H9 (cell line): ENCODE measurements around the gene ATXN7L3. TPM values are rescaled to one million over a fixed set of nuclear protein-coding genes. Genes with fewer than 3 reads are reported as not detected.

Source experiments
- DNase-seq: peaks from one replicate; pipeline ENCODE4 v3.0.0-alpha.2; 2017
- H2AFZ ChIP-seq: one replicate; pipeline ENCODE4 v1.6.1; 2013; ENCODE audit warnings: mild to moderate bottlenecking, low read length, control low read depth, moderate library complexity
- H2AK5ac ChIP-seq: 2 replicates; pipeline ENCODE4 v1.6.1; 2013; ENCODE audit warnings: low read length, control low read depth, mixed read lengths; ENCODE audit not compliant: insufficient read length
- H2BK120ac ChIP-seq: one replicate; pipeline ENCODE4 v1.6.1; 2013; ENCODE audit warnings: low read depth, mild to moderate bottlenecking, low read length, control low read depth, inconsistent platforms; ENCODE audit not compliant: poor library complexity, severe bottlenecking
- H2BK12ac ChIP-seq: 2 replicates; pipeline ENCODE4 v1.6.1; 2013; ENCODE audit warnings: low read length, control low read depth, mixed read lengths, low read depth; ENCODE audit not compliant: insufficient read length
- H2BK15ac ChIP-seq: 2 replicates; pipeline ENCODE4 v1.6.1; 2013; ENCODE audit warnings: low read depth, low read length, control low read depth
- H2BK20ac ChIP-seq: one replicate; pipeline ENCODE4 v1.6.1; 2013; ENCODE audit warnings: low read depth, mild to moderate bottlenecking, low read length, control low read depth, inconsistent platforms; ENCODE audit not compliant: poor library complexity, severe bottlenecking
- H2BK5ac ChIP-seq: 2 replicates; pipeline ENCODE4 v1.6.1; 2013; ENCODE audit warnings: low read length, control low read depth, mixed read lengths; ENCODE audit not compliant: insufficient read length
- H3K14ac ChIP-seq: 2 replicates; pipeline ENCODE4 v1.6.1; 2013; ENCODE audit warnings: low read length, control low read depth; ENCODE audit not compliant: insufficient read depth
- H3K18ac ChIP-seq: 2 replicates; pipeline ENCODE4 v1.6.1; 2013; ENCODE audit warnings: low read depth, mild to moderate bottlenecking, mixed read lengths, low read length, control low read depth; ENCODE audit not compliant: insufficient read length
- H3K23ac ChIP-seq: 2 replicates; pipeline ENCODE4 v1.6.1; 2013; ENCODE audit warnings: low read length, control low read depth, mixed read lengths, low read depth; ENCODE audit not compliant: insufficient read length
- H3K23me2 ChIP-seq: 2 replicates; pipeline ENCODE4 v1.6.1; 2013; ENCODE audit warnings: low read depth, mild to moderate bottlenecking, mixed read lengths, low read length, control low read depth; ENCODE audit not compliant: insufficient read length, poor library complexity, severe bottlenecking
- H3K27ac ChIP-seq: 2 replicates; pipeline ENCODE4 v1.5.1; 2013; ENCODE audit warnings: low read length, control low read depth, mixed read lengths, low read depth; ENCODE audit not compliant: insufficient read length
- H3K27me3 ChIP-seq: 2 replicates; pipeline ENCODE4 v1.6.1; 2013; ENCODE audit warnings: low read length, control low read depth, inconsistent platforms; ENCODE audit not compliant: insufficient read depth
- H3K4ac ChIP-seq: 2 replicates; pipeline ENCODE4 v1.6.1; 2013; ENCODE audit warnings: low read depth, mild to moderate bottlenecking, control low read depth, inconsistent platforms, low read length, moderate library complexity
- H3K4me1 ChIP-seq: 2 replicates; pipeline ENCODE4 v1.6.1; 2013; ENCODE audit warnings: low read length, control low read depth, inconsistent platforms; ENCODE audit not compliant: insufficient read depth
- H3K4me2 ChIP-seq: 2 replicates; pipeline ENCODE4 v1.6.1; 2013; ENCODE audit warnings: low read length, control low read depth, mixed read lengths; ENCODE audit not compliant: insufficient read length, insufficient read depth
- H3K56ac ChIP-seq: 2 replicates; pipeline ENCODE4 v1.6.1; 2013; ENCODE audit warnings: low read depth, mild to moderate bottlenecking, mixed read lengths, low read length, control low read depth; ENCODE audit not compliant: insufficient read length
- H3K79me1 ChIP-seq: 2 replicates; pipeline ENCODE4 v1.6.1; 2013; ENCODE audit warnings: low read depth, mild to moderate bottlenecking, moderate library complexity, low read length, control low read depth, inconsistent platforms; ENCODE audit not compliant: insufficient read depth, poor library complexity, severe bottlenecking
- H3K79me2 ChIP-seq: 2 replicates; pipeline ENCODE4 v1.6.1; 2013; ENCODE audit warnings: low read length, control low read depth, inconsistent platforms; ENCODE audit not compliant: insufficient read depth
- H3K9ac ChIP-seq: 2 replicates; pipeline ENCODE4 v1.6.1; 2013; ENCODE audit warnings: low read length, control low read depth, mixed read lengths; ENCODE audit not compliant: insufficient read length; ENCODE audit errors: extremely low read depth
- H3K9me3 ChIP-seq: one replicate; pipeline ENCODE4 v1.6.1; 2013; ENCODE audit warnings: low read depth, low read length, inconsistent platforms; ENCODE audit not compliant: control insufficient read depth
- H3T11ph ChIP-seq: one replicate; pipeline ENCODE4 v1.6.1; 2013; ENCODE audit warnings: mild to moderate bottlenecking, low read length, control low read depth, inconsistent platforms
- H4K20me1 ChIP-seq: one replicate; pipeline ENCODE4 v1.6.1; 2013; ENCODE audit not compliant: control insufficient read depth, insufficient read length, insufficient read depth
- H4K5ac ChIP-seq: 2 replicates; pipeline ENCODE4 v1.6.1; 2013; ENCODE audit warnings: low read depth, mild to moderate bottlenecking, mixed read lengths, low read length, control low read depth; ENCODE audit not compliant: insufficient read length
- H4K8ac ChIP-seq: replicated peaks from 2 replicates; pipeline ENCODE4 v1.6.1; 2013; ENCODE audit warnings: low read length, control low read depth, mixed read lengths, low read depth; ENCODE audit not compliant: insufficient read length
- H4K91ac ChIP-seq: 2 replicates; pipeline ENCODE4 v1.6.1; 2013; ENCODE audit warnings: low read depth, mild to moderate bottlenecking, moderate library complexity, mixed read lengths, low read length, control low read depth; ENCODE audit not compliant: insufficient read length
- H3K27ac Mint-ChIP-seq, 3 experiments: 2 replicates in 2 of 3; 3 replicates in 1 of 3; pipeline ENCODE4 v1.8.0; 2020 to 2021; ENCODE audit warnings: mixed read lengths in 3 of 3, mild to moderate bottlenecking in 1 of 3, moderate library complexity in 1 of 3
- H3K27me3 Mint-ChIP-seq: 2 replicates; pipeline ENCODE4 v1.8.0; 2021; ENCODE audit warnings: low read depth, mild to moderate bottlenecking, moderate library complexity, mixed read lengths
- H3K36me3 Mint-ChIP-seq, 3 experiments: 2 replicates in 2 of 3; 3 replicates in 1 of 3; pipeline ENCODE4 v1.8.0; 2020 to 2021; ENCODE audit warnings: low read depth in 3 of 3, mixed read lengths in 3 of 3; ENCODE audit not compliant: insufficient read depth in 1 of 3
- H3K4me1 Mint-ChIP-seq, 2 experiments: 2 replicates each; pipeline ENCODE4 v1.8.0; 2020; ENCODE audit warnings: mixed read lengths in 2 of 2
- H3K4me3 Mint-ChIP-seq, 2 experiments: 2 replicates in 1 of 2; 3 replicates in 1 of 2; pipeline ENCODE4 v1.8.0; 2020 to 2021; ENCODE audit warnings: mild to moderate bottlenecking in 2 of 2, mixed read lengths in 2 of 2, moderate library complexity in 1 of 2
- H3K9me3 Mint-ChIP-seq, 2 experiments: 2 replicates in 1 of 2; 3 replicates in 1 of 2; pipeline ENCODE4 v1.8.0; 2020; ENCODE audit warnings: mild to moderate bottlenecking in 2 of 2, mixed read lengths in 2 of 2, moderate library complexity in 1 of 2
- CTCF ChIP-seq: fragments of 200-600 bp; sonication (generic); conservative IDR thresholded peaks from 3 replicates; pipeline ENCODE4 v1.8.0; 2021; ENCODE audit warnings: antibody characterized with exemption, mild to moderate bottlenecking
- WGBS: extraction: QIAGEN DNeasy Blood & Tissue Kit; methylation state at CpG from one replicate; pipeline ENCODE4 v1.1.7; 2013; ENCODE audit warnings: missing lambda C conversion rate, low lambda C conversion rate, mixed read lengths; ENCODE audit not compliant: insufficient read length; ENCODE audit errors: extremely low coverage; 5-methylcytosine and 5-hydroxymethylcytosine counted together
- total RNA-seq: library from RNA; stranded (reverse); gene quantifications from 2 replicates; pipeline ENCODE4 v1.2.1, GENCODE V29; 2021

Gene ATXN7L3
- total RNA-seq, 1 experiment from 2014 or later = 125 TPM

GRCh38 chr17:44177640-44178039 lies 22.0 kb downstream of the ATXN7L3 start:
- Histone ChIP-seq H2BK120ac (no peak overlapping the region), H3K14ac (no peak overlapping the region), H4K5ac (no peak overlapping the region), H2BK20ac (no peak overlapping the region), H3K27me3 (no peaks in the 10 kb centered on the region), H3K56ac (no peak overlapping the region), H2BK15ac (no peak overlapping the region), H4K91ac (no peak overlapping the region), H2AK5ac (no peak overlapping the region), H3K9me3 (peaks cover 6% of the 10 kb centered on the region), H3K27ac (no peak overlapping the region), H3K4me2 (no peak overlapping the region), H2BK12ac (no peak overlapping the region), H3K4me1 (no peaks in the 10 kb centered on the region), H2BK5ac (no peak overlapping the region), H3K4ac (no peak overlapping the region), H3K9ac (no peak overlapping the region), H3K23me2 (no peaks in the 10 kb centered on the region), H3K79me2 (no peaks in the 10 kb centered on the region), H3K79me1 (no peaks in the 10 kb centered on the region), H3K23ac (no peak overlapping the region), H3T11ph (no peak overlapping the region), H4K8ac (no peak overlapping the region), H2AFZ (no peak overlapping the region), H4K20me1 (no peaks in the 10 kb centered on the region), H3K18ac (no peak overlapping the region)
- no peak for TF ChIP-seq CTCF
- Mint-ChIP-seq H3K4me3 (no peak overlapping the region), H3K4me1 (no peaks in the 10 kb centered on the region), H3K9me3 (peaks cover 4 to 8% of the 10 kb centered on the region in 2 experiments), H3K36me3 (peaks cover 33 to 43% (median 42%) of the 10 kb centered on the region in 3 experiments), H3K27me3 (no peaks in the 10 kb centered on the region), H3K27ac (peak overlapping the region in 2 of 3 experiments; percentile 36 to 52; a peak in 1 of 7 replicates)
- no peak for DNase-seq
- no CpG with 5 or more reads among the region's 4 CpGs for WGBS
